COLO668 (cell line): Measurements from ENCODE around the gene TMEM43.

Experiments
- DNase-seq: peaks from one replicate; lab custom pipeline; 2025; ENCODE audit not compliant: unreplicated experiment; lab: John Stamatoyannopoulos, UW

TMEM43 gene

DNA sequence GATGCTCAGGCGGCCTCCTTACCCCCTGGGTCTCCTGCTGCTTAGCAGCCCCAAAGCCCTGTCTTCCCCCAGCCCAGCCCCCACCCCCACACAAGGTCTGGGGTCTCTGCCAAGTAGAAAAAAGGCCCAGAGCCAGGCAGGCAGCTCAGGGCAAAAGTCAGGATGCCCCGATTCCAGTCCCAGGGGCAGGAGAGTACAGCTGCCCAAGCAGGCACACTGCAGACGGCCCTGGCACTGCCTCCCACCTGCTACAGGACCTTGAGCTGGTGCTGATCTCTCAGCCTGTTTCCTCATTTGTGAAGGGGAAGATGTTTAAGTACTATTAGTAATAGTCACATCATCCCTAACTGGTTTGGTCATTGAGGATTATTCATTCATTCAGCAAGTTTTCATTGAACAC lies 12.6 kb downstream of the TMEM43 start:
- DNase-seq = no peak

DNA sequence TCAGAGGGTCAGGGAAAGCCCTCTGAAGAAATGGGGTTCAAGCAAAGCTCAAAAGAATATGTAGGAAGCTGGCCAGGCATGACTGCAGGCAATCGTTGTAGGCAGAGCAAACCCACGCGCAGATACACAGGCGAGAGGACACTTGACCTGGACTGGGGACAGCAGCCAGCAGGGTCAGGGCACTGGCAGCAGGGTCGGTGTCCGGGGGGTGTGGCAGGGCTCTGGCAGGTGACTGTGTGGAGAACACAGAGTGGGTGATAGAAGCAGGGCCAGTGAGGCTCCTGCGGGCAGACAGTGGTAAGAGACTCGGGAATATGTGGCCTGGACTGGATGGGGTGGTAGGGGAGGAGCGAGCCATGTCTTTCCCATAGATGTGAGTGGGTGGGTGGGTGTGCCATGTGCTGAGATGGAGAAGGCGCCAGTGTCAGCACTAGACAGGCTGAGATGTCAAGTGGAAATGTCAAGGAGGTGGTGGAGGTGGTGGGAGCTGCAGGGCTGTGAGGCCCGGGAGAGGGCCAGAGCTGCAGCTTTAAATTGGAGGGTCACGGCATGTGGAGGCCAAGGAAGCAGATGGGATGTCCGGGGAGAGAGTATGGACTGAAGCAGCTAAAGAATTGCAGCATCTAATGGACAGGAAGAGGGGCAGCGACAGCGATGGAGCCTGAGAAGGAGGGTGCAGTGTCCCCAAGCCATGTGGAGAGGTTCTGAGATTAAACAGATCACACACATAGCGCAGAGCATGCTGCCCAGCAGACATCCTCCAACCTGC lies 13.4 kb downstream of the TMEM43 start:
- no peak for DNase-seq

DNA sequence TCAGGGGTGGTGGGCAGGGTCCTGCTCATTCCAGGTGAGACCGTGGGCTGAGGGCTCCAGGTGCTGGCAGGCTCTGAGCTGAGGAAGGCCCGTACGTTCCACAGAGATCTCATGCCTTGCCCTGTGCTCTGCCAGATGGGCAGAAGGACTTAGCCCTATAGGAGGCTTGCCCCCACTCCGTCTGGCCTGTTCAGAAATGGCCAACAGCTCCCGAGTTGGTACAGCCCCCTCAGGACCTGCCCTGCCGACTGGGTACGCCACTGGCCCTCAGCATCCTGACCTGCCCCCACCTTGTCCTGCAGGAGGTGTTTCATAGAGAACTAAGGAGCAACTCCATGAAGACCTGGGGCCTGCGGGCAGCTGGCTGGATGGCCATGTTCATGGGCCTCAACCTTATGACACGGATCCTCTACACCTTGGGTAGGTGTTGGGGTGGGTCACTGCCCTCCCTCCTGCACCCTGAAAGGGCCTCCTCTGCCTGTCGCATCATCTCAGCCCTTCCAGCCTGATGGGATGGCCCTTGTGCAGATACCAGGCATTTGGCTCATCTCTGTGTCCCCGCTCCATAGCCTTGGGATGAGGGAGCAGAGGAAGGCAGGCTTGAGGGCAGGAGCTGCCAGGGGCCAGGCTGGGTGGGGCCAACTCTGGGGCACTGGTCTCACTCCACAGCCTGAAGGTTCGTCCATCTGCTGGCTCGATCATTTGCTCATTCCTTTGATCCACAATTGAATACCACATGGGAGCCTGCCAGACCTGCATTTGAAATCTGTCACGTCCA lies 14.2 kb downstream of the TMEM43 start:
- DNase-seq = no peak

DNA sequence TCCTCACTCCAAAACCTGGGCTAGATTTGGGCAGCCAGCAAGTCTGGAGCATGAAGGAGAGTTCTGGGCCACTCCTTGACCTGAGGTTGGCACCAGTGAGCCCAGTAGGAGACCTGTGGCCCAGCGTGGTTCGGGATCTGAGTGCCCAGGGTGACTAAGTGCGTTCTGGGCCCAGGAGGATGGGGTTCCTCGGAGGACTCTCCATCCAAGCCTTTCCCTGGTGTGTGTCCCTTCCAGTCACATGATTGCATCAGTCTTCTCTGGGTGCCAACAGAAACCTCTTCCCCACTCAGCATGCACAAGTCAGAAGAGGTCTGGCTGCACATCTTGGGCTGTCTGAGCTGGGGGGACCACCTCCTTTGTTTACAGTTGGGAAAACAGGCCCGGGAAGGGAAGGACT lies 14.9 kb downstream of the TMEM43 start:
- DNase-seq = no peak

DNA sequence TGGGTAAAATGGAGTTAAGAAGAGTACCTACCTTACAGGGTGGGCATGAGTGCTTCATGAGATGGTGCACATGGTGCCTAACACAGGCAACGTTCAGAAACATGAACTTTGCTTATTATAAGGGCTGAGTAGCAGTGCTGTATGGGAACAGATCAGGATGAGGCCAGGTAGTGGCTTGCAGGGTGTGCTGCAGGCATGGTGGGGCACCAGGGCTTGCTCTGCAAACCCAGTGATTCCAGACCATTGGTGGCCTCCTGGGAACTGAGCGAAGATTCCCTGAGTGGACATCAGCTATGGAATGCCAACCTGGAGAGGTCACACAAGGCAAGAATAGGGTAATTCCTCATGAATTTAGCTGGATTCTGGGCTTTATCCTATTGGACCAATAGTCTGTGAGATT lies 15.8 kb downstream of the TMEM43 start:
- DNase-seq = no peak

DNA sequence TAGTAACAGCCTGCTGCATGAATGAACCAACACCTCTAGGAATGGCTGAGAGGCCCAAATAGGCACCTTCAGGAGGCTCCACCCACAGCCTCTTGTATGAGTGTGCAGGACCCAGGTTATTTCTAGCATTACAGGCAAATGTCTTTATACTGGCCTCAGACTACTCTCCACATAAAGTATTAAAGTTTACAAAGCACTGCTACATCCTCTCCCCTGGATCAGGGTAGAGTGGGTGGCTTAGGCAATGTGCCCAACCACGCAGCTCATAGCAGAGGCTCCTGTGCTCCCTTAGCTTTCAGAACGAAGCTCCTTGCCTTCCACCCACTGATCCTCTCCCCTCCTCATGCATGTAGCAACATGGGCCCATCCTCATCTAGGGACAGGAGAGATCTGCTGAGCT lies 16.3 kb downstream of the TMEM43 start:
- peak; percentile 15 for DNase-seq

DNA sequence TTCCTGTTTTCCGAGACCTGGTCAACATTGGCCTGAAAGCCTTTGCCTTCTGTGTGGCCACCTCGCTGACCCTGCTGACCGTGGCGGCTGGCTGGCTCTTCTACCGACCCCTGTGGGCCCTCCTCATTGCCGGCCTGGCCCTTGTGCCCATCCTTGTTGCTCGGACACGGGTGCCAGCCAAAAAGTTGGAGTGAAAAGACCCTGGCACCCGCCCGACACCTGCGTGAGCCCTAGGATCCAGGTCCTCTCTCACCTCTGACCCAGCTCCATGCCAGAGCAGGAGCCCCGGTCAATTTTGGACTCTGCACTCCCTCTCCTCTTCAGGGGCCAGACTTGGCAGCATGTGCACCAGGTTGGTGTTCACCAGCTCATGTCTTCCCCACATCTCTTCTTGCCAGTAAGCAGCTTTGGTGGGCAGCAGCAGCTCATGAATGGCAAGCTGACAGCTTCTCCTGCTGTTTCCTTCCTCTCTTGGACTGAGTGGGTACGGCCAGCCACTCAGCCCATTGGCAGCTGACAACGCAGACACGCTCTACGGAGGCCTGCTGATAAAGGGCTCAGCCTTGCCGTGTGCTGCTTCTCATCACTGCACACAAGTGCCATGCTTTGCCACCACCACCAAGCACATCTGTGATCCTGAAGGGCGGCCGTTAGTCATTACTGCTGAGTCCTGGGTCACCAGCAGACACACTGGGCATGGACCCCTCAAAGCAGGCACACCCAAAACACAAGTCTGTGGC lies 16.9 kb downstream of the TMEM43 start:
- DNase-seq = no peak

DNA sequence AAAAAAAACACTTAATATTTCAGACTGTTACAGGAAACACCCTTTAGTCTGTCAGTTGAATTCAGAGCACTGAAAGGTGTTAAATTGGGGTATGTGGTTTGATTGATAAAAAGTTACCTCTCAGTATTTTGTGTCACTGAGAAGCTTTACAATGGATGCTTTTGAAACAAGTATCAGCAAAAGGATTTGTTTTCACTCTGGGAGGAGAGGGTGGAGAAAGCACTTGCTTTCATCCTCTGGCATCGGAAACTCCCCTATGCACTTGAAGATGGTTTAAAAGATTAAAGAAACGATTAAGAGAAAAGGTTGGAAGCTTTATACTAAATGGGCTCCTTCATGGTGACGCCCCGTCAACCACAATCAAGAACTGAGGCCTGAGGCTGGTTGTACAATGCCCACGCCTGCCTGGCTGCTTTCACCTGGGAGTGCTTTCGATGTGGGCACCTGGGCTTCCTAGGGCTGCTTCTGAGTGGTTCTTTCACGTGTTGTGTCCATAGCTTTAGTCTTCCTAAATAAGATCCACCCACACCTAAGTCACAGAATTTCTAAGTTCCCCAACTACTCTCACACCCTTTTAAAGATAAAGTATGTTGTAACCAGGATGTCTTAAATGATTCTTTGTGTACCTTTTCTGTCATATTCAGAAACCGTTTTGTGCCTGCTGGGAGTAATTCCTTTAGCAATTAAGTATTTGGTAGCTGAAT lies 17.9 kb downstream of the TMEM43 start:
- no peak for DNase-seq

DNA sequence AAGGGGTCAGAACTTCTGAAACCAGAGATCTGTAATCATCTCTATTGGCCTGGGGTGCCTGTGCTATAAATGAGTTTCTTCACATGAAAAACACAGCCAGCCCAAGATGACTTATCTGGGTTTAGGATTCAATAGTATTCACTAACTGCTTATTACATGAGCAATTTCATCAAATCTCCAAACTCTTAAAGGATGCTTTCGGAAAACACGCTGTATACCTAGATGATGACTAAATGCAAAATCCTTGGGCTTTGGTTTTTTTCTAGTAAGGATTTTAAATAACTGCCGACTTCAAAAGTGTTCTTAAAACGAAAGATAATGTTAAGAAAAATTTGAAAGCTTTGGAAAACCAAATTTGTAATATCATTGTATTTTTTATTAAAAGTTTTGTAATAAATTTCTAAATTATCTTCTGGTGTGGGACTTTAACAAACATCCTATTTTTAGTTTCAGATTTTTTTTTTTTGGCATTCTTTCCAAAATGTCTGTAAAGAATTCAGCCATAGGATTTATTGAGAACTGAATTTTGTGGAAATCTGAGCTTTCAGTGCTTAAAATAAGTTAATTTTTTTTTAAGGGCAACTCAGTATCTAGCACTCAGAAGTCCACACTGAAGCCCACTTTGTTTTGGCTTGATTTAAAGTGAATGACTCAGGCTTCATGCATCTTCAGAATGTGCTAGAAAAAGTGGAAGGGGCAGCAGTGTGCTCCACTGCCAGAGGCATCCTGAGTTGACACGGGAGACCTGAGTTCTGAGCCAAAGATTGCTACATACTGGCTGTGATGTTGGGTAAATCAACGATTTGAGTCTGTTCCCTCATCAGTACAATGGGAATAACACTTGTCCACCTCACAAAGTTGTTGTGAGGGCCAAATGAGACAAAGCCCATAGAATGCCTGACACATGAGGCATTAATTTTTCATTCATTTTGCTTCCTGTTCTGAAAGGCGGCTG lies 18.7 kb downstream of the TMEM43 start:
- peak; percentile 4 for DNase-seq

DNA sequence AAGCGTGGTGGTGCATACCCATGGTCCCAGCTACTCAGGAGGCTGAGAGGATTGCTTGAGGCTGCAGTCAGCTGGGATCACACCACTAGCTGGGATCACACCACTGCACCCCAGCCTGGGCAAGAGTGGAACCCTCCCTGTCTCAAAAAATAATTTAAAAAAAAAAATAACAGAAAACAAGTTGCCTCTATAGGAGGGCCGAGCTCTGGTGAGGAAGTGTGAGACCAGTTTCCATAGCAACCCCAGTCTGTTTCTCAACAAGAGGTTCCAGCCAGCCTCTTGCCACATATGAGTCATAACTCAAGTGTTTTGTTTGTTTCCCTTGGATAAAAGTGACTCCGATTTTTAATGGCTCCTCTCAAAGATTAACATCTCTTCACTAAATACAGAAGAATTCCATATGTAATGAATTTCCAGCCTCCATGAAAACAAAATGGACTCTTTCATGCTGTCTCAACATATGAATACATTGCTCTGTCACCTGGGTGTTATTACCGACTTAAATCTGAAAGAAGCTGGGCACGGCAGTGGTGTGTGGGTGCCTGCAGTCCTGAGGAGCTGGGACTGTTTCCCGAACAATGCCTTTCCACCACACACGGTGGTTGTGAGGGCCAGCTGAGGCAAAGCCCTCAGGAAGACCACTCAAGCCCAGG lies 19.7 kb downstream of the TMEM43 start:
- peak; percentile 57 for DNase-seq

DNA sequence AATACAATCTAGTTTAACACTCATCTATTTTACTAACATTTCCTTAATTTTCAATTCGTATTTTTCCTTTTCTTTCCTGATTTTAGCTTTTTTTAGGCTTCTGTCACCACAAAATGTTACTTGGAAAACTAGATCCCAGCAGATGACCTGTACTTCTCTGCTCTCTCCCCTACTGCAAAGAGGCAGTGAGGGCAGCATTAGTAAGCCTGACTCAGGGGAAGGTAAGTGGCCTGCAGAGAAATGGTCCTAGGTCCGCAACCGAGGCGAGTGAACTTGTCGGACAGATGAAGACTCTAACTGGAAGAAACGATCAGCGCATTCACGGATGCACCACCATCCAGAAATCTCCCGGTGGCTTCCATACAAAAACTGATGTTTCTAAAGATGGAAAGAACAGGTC lies 20.4 kb downstream of the TMEM43 start:
- DNase-seq = no peak

DNA sequence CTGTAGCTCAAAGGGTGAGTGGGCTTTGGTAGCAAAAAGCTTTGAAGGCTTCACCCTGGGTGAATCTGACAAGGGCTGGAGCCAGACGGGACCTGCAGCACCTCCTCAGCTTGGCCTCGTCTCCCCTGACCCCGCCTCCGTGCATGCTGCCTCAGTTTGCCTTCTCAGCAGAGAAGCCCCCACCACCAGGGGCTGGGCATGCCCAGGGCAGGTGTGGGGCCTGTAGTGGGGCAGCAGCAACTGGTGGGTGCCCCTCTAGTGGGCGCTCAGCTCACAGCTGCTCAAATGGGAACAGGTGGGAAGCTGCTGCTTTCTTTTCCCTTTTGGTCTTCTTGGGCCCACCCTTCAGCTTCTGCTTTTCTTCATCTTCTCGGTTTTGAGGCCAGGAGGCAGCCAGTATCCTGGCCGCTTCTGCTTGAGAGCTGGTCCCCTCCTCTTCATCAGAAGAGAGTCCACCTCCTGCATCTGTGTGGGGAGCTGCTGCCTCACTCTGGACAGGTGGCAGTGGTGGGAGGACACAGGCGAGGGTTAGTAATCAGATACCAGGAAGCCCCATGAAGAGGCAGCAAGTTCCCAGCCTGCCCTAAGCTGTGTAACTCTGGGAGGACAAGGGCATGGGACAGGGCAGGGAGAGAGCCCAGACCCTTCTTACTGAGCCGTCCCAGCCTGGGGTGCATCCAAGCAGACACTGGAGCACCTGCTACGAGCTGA lies 21.0 kb downstream of the TMEM43 start:
- DNase-seq = peak; percentile 19

DNA sequence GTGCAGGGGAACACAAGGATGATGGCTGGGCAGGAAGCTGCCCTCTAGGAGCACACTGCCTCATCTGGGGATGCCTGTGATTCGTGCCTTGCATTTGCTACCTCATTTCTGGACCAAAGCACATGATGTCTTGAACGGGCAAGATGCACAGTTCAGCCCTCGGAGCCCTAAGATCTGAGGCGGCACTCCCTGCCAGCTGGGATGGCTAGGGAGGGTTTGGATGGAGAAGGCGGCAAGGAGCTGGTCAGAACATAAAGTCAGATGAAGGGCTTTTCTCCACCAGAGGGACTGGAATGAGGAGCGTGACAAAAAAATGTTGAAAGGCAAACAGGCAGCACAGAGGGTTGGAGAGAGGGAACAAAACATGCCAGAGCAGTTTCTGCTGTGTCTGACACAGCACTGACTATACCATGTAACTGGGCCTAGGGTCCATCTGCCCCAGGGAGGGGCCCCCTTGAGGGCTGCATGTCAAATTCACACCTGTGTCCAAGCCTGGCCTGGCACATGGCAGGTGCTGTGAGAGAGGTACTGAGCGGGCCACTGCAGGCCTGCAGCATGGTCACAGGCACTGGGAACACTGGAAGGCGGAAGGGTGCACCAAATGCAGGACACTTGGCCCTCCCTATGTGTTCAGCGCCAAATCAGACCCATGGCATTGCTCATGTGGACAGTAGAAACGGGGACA lies 21.7 kb downstream of the TMEM43 start:
- no peak for DNase-seq

DNA sequence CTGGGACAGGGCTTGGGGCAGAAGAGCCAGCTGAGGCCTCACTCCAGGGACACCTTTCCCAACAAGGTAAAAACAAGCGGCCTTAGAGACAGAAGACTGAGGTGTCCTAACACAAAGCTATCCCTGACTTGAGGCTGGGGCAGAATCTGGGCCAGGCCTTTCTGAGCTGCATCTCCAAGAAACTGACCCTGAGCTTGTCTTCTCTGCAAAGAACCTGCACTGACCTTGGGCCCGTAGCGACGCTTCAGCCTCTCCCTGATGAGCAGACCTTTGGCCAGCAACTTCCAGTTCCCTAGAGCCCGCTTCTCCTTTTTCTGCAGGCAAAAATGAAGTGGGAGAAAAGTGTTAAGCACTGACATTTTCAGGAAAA lies 22.2 kb downstream of the TMEM43 start:
- no peak for DNase-seq

DNA sequence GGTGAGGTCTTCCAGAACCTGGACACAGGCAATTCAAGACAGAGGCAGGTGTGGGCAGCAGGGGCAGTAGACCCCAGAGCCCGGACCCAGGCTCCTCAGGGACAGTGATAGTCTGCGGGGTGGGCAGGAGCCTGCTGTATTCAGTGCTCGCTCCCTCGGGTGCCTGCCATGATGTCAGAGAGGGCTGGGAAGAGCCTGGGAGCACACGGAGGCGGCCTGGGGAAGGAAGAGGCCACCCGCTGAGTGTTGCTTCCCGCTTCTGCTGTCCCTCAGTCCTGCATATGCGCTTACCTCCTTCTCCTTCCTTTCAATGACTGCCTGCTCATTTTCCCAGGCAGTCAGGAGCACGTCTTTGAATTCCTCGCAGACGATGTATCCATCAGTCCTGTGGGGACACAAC lies 22.8 kb downstream of the TMEM43 start:
- no peak for DNase-seq

DNA sequence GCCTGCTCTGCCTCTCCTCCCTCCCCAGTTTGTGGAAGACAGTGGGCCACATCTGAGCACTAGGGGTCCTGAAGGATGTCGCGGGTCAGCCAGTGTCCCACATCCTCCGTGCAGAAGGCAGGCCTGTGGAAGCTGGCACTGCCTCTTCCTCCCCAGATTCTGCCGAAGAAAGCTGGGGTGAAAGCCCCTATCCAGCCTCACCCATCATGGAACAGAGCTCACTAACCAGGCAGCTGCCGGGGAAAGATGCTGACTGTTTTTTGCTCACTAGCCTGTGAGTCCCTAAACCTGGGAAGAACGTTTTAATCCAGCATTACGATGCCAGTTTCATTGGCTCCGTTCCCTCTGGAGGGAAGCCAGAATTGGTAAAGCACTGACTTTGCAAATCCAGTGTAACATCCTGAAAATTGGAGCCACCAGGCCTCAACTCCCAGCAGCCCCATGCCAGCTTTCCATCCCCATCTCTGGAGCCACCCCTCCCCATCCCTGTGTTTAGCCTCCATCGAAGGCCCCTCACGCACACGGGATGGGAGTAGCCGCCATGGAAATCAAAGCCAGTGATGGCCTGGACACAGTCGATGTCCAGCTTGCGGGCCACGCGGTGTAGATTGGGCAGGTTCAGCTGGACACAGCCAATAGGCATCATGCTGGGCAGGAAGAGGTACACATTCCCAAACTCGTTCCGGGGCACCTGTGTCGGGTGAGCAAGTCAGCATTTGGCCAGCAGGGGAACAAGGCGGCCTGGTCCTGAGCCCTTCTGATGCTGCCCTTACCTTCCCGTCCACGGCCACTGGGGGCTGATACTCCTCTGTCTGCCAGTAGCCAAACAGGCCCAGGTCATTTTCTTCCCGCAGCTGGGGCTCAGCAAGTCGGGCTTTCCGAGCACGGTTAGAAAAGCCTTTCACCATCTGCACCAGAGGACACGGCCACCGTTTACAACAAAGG lies 23.5 kb downstream of the TMEM43 start:
- peak; percentile 6 for DNase-seq

DNA sequence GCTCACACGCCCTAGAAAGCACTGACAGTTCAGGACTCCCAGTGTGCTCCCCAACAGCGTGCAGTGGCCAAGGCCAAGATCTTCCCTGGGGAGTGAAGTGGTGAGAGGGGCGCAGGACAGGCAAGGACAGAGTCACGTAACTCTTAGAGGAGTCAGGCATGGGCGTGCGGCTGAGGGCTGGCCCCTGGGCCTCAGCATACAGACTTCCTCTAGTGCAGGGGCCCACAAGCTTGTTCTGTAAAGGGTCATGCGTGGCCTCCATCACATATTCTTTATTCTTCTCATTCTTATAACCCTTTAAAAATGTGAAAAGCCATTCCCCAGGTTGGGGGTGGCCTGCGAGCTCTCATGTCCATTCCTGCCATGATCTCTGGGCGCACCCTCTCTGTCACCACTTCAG lies 25.2 kb downstream of the TMEM43 start:
- no peak for DNase-seq
